A172 (cell line): ENCODE data around the gene ARV1. TPM values are rescaled to one million over a fixed set of nuclear protein-coding genes. Genes with fewer than 3 reads are reported as not detected.
"Not testable (repeated sequence)": the region's sequence is repeated elsewhere in the genome, so short reads cannot be mapped to it uniquely, and the experiment has no call there.

Experiments
- DNase-seq: peaks from one replicate; pipeline ENCODE4 v3.0.0-alpha.2; 2015; ENCODE audit warnings: low spot score
- total RNA-seq: library from RNA; depleted of rRNA; stranded (reverse); fragments of >200 nt; shearing (Covaris generic); gene quantifications from 2 replicates; pipeline ENCODE4 v1.2.3, GENCODE V29; 2014; rRNA removed

Gene ARV1
- total RNA-seq, 1 experiment from 2014 or later = 69.1 TPM

GRCh38 chr1:231041719-231042261 lies 62.9 kb downstream of the ARV1 start:
- DNase-seq = no peak

GRCh38 chr1:231044588-231044987 lies 65.7 kb downstream of the ARV1 start:
- no peak for DNase-seq

GRCh38 chr1:231045286-231045685 lies 66.4 kb downstream of the ARV1 start:
- DNase-seq = no peak

DNA sequence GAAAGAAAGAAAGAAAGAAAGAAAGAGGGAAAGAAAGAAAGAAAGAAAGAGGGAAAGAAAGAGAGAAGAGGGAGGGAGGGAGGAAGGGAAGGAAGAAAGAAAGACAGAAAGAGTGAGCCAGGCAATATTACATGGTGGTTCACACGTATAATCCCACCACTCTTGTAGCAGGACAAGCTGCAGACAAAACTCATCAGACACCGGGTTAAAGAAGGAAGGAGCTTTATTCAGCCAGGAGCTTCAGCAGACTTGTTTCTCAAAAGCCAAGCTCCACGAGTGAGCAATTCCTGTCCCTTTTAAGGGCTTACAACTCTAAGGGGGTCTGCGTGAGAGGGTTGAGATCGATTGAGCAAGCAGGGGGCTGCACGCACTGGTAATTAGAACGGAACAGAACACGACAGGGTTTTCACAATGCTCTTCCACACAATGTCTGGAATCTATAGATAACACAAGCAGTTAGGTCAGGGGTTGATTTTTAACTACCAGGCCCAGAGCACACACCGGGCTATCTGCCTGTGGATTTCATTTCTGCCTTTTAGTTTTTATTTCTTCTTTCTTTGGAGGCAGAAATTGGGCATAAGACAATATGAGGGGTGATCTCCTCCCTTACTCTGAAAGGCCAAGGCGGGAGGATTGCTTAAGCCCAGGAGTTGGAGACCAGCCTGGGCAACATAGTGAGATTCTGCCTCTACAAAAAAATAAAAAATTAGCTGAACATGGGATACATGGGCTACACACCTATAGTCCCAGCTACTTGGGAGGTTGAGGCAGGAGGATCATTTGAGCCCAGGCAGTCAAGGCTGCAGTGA lies 67.2 kb downstream of the ARV1 start:
- DNase-seq = not testable (repeated sequence)

DNA sequence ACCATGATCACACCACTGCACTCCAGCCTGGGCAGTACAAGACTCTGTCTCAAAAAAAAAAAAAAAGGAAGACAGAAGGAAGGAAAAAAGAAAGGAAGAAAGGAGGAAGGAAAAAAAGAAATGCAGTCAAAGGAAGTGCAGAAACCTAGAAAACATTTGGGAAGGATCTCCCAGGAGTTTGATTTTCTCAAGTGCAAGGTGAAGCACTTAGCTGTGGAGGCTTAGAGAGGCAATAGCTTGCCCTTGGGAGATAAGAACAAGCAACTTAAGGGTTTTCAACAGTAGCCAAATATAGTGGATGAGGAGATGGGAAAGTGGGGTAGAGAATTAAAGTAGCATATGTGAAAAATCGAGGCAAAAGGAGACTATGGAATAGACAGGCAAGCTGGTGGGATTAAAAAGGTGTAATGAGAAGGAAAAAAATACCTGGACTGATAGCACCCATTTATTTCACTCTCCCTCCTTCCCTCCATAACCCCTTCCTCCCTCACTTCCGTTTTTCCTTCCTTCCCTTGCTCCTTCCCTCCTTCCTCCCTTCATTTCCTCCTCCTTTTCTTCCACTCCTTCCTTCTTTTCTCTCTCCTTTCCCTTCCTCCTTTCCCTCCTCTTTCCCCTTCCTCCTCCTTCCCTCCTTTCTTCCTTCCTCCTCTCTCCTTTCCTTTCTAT lies 68.0 kb downstream of the ARV1 start:
- no peak for DNase-seq

DNA sequence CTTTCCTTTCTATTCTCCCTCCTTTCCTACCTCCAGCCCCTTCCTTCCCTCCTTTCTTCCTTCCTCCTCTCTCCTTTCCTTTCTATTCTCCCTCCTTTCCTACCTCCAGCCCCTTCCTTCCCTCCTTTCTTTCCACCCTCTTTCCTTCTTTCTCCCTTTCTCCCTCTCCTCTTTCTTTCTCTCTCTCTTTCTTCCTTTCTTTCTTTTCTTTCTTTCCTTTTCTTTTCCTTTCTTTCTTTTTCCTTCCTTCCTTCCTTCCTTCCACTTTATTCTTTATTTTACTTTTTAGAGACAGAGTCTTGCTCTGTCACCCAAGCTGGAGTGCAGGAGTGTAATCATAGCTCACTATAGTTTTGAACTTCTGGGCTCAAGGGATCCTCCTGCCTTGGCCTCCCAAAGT lies 68.6 kb downstream of the ARV1 start:
- not testable (repeated sequence) for DNase-seq

- DNase-seq = not testable (repeated sequence)
Measured at GRCh38 chr1:231048419-231048818, 69.5 kb downstream of the ARV1 start.

DNA sequence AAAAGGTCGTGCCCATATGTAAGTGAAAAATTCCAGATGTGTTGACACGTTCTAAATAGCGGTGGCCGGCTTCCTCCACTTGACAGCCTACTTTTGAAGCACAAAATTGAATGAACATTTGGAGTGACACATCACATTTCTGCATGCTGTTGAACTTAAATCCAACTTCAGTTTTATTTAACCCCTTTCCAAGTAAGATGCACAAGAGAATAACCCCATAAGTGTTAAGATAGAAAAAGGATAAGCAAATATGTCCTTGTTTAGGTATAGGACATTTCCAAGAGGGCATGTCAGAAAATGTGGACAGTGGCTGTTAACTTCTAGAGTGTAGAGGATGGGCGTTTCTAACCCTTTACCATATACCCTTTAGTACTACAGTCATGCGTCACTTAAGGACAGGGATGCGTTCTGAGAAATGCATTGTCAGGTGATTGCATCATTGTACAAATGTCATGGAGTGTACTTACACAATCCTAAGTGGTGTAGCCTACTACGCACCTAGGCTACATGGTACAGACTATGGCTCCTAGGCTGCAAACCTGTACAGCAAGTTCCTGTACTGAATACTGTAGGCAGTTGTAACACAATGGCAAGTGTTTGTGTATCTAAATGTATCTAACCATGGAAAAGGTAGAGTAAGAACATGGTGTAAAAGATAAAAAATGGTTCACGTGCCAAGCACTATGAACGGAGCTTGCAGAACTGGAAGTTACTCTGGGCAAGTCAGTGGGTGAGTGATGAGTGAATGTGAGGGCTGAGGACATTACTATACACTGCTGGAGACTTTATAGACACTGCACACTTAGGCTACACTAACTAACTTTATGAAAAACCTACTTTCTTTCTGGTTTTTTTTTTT lies 70.5 kb downstream of the ARV1 start:
- DNase-seq = no peak

Other genes starting within 250 kb of the ARV1 start
- not detected in 2 replicates for gene CAPN9, start 231.7 kb upstream of the ARV1 start, total RNA-seq
- gene C1orf198, start 110.6 kb upstream of the ARV1 start, total RNA-seq = 42.9 and 43.6 TPM in 2 replicates
- gene TTC13, start 233 bp upstream of the ARV1 start, total RNA-seq = 30.2 and 36.2 TPM in 2 replicates
- 17.0 and 17.9 TPM in 2 replicates for gene FAM89A, start 61.2 kb downstream of the ARV1 start, total RNA-seq
- gene TRIM67, start 183.0 kb downstream of the ARV1 start, total RNA-seq = 0.02 and 0.05 TPM in 2 replicates